PFSK-1 (cell line): ENCODE results near the gene TWNK.

Experiments used
- FOXP2 ChIP-seq: optimal IDR thresholded peaks from 2 replicates; pipeline ENCODE3; 2011; ENCODE audit warnings: borderline replicate concordance, control low read depth, inconsistent platforms; ENCODE audit not compliant: insufficient read depth; ENCODE audit errors: extremely low read length, extremely low read depth
- POLR2AphosphoS5 ChIP-seq: IDR thresholded peaks from 2 replicates; pipeline ENCODE4 v1.6.1; 2012; ENCODE audit warnings: low read depth, mild to moderate bottlenecking, control low read depth, low read length, moderate library complexity
- SIN3A ChIP-seq: IDR thresholded peaks from 2 replicates; pipeline ENCODE4 v1.6.1; 2012; ENCODE audit warnings: mild to moderate bottlenecking, low read length, moderate library complexity, borderline replicate concordance; ENCODE audit not compliant: insufficient read depth
- TAF1 ChIP-seq: IDR thresholded peaks from 2 replicates; pipeline ENCODE4 v1.6.1; 2012; ENCODE audit warnings: low read length, control low read depth, borderline replicate concordance; ENCODE audit not compliant: insufficient read depth
- TF ChIP-seq, protein P1 (sequence below), 2 experiments: IDR thresholded peaks; 2 replicates each; pipeline versions ENCODE4 v1.6.1 to v1.8.0; 2011 to 2012; ENCODE audit warnings: low read depth in 2 of 2, low read length in 2 of 2, control low read depth in 1 of 2, inconsistent platforms in 1 of 2, mild to moderate bottlenecking in 1 of 2, moderate library complexity in 1 of 2; ENCODE audit not compliant: insufficient read depth in 1 of 2

TWNK gene

DNA sequence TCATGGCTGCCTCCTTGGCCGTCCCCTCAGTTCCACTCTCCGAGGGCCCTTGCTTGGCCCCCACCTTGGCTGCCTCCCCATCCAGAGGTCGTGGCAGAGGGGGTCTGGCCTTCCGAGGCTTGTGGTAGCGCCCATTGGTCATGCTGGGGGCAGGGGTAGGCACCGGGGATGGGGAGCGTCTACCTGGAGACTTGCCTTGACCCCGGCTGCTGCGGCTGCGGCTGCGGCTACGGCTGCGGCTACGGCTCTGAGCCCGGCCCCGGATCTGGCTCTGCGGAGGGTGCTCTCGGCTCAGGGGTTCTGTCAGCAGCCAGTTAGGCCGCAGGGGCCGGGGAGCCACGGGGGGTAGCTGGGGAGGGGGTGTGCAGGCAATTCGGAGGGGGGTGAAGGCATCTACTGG is 23.0 kb downstream of the TWNK start:
- TF ChIP-seq TAF1 (no peak), FOXP2 (no peak), POLR2AphosphoS5 (no peak), SIN3A (no peak)
- TF ChIP-seq, protein P1, sequence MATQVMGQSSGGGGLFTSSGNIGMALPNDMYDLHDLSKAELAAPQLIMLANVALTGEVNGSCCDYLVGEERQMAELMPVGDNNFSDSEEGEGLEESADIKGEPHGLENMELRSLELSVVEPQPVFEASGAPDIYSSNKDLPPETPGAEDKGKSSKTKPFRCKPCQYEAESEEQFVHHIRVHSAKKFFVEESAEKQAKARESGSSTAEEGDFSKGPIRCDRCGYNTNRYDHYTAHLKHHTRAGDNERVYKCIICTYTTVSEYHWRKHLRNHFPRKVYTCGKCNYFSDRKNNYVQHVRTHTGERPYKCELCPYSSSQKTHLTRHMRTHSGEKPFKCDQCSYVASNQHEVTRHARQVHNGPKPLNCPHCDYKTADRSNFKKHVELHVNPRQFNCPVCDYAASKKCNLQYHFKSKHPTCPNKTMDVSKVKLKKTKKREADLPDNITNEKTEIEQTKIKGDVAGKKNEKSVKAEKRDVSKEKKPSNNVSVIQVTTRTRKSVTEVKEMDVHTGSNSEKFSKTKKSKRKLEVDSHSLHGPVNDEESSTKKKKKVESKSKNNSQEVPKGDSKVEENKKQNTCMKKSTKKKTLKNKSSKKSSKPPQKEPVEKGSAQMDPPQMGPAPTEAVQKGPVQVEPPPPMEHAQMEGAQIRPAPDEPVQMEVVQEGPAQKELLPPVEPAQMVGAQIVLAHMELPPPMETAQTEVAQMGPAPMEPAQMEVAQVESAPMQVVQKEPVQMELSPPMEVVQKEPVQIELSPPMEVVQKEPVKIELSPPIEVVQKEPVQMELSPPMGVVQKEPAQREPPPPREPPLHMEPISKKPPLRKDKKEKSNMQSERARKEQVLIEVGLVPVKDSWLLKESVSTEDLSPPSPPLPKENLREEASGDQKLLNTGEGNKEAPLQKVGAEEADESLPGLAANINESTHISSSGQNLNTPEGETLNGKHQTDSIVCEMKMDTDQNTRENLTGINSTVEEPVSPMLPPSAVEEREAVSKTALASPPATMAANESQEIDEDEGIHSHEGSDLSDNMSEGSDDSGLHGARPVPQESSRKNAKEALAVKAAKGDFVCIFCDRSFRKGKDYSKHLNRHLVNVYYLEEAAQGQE (IDR thresholded peaks at IDR 0.05; ENCODE audit: insufficient read depth in 1 of 2, low read depth in 2 of 2, low read length in 2 of 2) = no peak

DNA sequence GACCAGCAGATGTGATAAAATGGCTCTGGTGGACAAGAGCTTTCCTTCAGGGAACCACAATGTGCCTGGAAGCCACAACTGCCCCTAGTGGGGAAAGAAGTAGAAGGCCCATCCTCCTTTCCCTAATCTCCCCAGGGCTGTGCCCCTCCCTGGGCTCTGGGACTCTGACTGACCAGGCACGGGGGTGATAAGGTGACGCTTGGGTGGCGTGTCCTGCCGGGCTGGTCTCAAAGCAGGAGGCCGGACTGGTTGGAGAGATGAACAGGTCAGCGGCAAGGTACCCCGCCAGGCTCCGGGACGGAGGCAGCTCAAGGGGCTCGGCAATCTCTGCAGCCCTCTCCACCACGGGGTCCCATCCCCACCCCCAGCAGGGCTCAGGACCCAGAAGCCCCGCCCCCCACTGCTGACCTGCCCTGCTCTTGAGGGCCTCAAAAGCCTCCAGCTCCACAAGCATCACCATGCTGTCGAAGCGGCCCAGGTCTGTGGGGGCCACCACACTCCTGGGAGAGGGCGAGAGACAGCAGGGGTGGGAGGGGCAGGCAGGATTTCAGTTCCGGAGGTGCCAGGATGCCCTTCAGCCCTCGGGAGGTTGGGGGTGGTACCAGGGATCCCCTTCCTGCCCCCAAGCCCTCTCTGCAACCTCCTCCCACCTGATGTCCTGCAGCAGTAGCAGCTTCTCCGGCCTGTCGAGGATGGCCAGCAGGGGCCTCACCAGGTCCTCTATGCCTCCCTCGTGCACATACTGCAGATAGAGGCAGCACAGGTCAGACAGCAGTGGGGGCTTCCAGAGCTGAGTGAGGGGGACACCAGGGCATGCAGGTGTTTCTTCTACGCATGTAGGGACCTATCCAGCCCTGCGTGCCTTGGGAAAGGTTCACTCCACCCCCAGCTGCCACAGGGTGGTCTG is 24.4 kb downstream of the TWNK start:
- TF ChIP-seq, protein P1 (IDR thresholded peaks at IDR 0.05; ENCODE audit: insufficient read depth in 1 of 2, low read depth in 2 of 2, low read length in 2 of 2) = no peak
- TF ChIP-seq FOXP2 = no peak
- no peak for TF ChIP-seq SIN3A
- no peak for TF ChIP-seq POLR2AphosphoS5
- no peak for TF ChIP-seq TAF1

DNA sequence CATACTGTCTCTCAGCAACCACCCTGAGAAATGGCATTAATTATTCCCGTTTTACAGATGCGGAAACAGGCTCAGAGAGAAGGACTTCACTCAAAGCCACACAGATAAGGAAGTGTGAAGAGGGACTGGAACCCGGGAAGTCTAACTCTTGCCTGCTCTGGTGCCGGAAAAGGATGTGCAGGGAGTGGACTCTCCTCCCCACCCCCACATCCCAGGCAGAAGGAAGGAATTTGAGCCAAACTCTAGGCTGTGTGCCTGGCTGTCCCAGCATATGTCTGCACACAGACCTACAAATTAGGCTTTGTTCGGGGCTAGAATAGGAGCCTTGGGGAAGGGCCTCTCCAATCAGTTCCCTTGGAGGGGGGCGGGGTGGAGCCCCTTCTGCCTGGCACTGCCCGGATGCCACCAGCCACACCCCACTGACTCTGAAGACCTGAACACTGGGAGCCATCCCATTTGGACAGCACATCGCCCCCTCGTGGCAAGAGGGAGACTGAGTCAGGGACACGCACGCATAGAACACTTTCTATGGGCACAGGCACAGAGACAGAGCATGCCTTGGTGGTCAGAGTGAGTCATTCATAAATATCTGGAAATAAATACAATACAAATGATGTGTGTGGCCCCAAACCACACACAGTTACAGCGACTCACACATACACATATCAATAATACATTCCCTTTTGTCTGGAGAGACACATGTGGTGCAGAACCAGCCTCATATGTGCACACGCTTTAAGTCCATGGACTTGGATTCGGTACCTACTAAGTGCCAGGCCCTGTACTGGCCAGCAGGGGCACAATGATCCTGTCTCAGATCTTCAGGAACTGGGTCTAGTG is 25.4 kb downstream of the TWNK start:
- peak; percentile 28; the same call in 1 of the 2 replicates for TF ChIP-seq TAF1
- TF ChIP-seq FOXP2 = no peak

DNA sequence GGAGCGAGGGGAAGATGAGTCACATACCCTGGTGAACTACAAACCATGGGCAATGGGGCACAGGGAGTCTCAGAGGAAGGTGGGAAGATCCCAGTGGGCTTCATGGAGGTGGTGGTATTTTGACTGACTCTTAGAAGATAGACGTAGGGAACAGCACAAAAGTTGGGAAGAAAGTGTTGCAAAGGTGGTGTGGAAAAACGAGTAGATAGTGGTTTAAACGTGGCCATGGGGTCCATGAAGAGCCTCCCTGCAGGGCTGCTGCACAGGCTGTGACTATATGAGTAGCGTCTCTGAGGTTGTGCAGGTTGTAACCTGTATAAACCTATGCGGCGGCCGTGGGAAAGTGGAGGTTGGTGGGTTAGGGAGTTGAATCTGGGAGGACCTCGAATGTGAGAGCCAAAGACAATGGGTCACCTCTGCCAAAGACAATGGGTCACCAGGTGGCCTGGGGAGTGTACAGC is 26.1 kb downstream of the TWNK start:
- TF ChIP-seq TAF1 (no peak), POLR2AphosphoS5 (no peak), SIN3A (no peak), FOXP2 (no peak)
- TF ChIP-seq, protein P1 (IDR thresholded peaks at IDR 0.05; ENCODE audit: insufficient read depth in 1 of 2, low read depth in 2 of 2, low read length in 2 of 2) = no peak

DNA sequence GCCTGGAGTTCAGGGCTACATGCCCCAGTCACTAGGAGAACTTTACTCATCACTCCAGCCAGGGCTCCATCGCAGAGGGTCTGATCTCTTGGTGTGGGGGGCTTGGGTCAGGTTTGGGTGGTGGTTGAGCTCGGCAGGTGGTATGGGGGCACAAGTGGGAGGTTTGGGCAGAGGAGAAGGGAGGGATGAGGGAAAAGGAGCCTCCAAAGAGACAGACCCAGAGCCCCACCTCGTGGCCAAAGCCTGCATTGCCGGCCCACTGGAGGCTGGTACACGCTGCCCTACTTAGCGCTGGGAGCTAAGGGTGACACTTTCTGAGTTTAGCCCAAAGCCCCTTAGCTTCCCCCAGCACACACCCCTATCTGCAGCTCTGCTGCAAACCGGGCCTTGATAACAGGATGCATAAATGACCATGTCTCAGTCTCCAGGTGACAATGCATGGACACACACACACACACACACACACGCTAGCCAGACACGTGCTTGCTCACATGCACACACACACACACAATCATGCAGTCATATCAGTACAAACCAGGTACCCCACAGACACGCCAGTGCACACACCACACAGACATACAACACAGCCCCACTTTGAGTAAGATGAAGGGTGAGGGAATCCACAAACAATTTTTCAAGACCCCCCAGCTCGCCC is 27.0 kb downstream of the TWNK start:
- no peak for TF ChIP-seq SIN3A
- TF ChIP-seq, protein P1 (IDR thresholded peaks at IDR 0.05; ENCODE audit: insufficient read depth in 1 of 2, low read depth in 2 of 2, low read length in 2 of 2) = no peak
